Endothelial cell of umbilical vein (primary cell): ENCODE results near the gene CD101.

Experiments used
- CTCF ChIP-seq, 2 donors: IDR thresholded peaks; 1 replicate in 1 of 2; 2 replicates in 1 of 2; pipeline ENCODE4 v1.5.1; 2011; ENCODE audit warnings: low read length in 2 of 2, mild to moderate bottlenecking in 2 of 2, moderate library complexity in 2 of 2, control low read depth in 1 of 2, inconsistent platforms in 1 of 2, low read depth in 1 of 2; ENCODE audit not compliant: insufficient read depth in 1 of 2; ENCODE audit errors: extremely low read depth in 1 of 2
- EZH2 ChIP-seq: IDR thresholded peaks from 2 replicates; pipeline ENCODE4 v1.6.1; 2012; ENCODE audit warnings: borderline replicate concordance, low read depth, mild to moderate bottlenecking, moderate library complexity, low read length, inconsistent platforms; ENCODE audit not compliant: severe bottlenecking
- GATA2 ChIP-seq: IDR thresholded peaks from 2 replicates; pipeline ENCODE4 v1.7.0; 2011; ENCODE audit warnings: low read depth, mild to moderate bottlenecking, moderate library complexity, mixed read lengths, low read length; ENCODE audit not compliant: insufficient read length, insufficient read depth
- JUN ChIP-seq: IDR thresholded peaks from 2 replicates; pipeline ENCODE4 v1.6.1; 2011; ENCODE audit warnings: borderline replicate concordance, low read depth; ENCODE audit not compliant: insufficient read length, insufficient read depth
- MAX ChIP-seq: IDR thresholded peaks from 2 replicates; pipeline ENCODE4 v1.6.1; 2011; ENCODE audit not compliant: insufficient read depth, insufficient read length
- MYC ChIP-seq: IDR thresholded peaks from one replicate; pipeline ENCODE4 v1.6.1; 2011; ENCODE audit warnings: mild to moderate bottlenecking, low read depth, low read length
- POLR2A ChIP-seq: IDR thresholded peaks from 2 replicates; pipeline ENCODE4 v1.6.1; 2012; ENCODE audit warnings: low read depth, mild to moderate bottlenecking, control low read depth, low read length
- POLR2AphosphoS5 ChIP-seq: IDR thresholded peaks from 2 replicates; pipeline ENCODE4 v1.6.1; 2012; ENCODE audit warnings: low read depth, mild to moderate bottlenecking, control low read depth, low read length, moderate library complexity; ENCODE audit not compliant: insufficient read depth

- TF ChIP-seq CTCF (IDR thresholded peaks at IDR 0.05; ENCODE audit: extremely low read depth in 1 of 2, insufficient read depth in 1 of 2, low read depth in 1 of 2, low read length in 2 of 2) (no peak), JUN (no peak), EZH2 (no peak), MYC (no peak), POLR2A (no peak), POLR2AphosphoS5 (no peak), GATA2 (no peak), MAX (no peak)
These were observed 57.2 kb downstream of the CD101 start for GRCh38 chr1:117058810-117059209.
